ENCODE results near the gene ISG15. TPM values are rescaled to one million over a fixed set of nuclear protein-coding genes. Genes with fewer than 3 reads are reported as not detected.
A peak's percentile ranks its signal among the peaks of the same experiment; 100 is the strongest.

Gene ISG15
- total and polyA plus RNA-seq, 9 of the 15 experiments (the other 6 are each of a cell fraction or from before 2014, with no cell fraction given) = 0.40 to 58.3 (median 12.2) TPM

DNA sequence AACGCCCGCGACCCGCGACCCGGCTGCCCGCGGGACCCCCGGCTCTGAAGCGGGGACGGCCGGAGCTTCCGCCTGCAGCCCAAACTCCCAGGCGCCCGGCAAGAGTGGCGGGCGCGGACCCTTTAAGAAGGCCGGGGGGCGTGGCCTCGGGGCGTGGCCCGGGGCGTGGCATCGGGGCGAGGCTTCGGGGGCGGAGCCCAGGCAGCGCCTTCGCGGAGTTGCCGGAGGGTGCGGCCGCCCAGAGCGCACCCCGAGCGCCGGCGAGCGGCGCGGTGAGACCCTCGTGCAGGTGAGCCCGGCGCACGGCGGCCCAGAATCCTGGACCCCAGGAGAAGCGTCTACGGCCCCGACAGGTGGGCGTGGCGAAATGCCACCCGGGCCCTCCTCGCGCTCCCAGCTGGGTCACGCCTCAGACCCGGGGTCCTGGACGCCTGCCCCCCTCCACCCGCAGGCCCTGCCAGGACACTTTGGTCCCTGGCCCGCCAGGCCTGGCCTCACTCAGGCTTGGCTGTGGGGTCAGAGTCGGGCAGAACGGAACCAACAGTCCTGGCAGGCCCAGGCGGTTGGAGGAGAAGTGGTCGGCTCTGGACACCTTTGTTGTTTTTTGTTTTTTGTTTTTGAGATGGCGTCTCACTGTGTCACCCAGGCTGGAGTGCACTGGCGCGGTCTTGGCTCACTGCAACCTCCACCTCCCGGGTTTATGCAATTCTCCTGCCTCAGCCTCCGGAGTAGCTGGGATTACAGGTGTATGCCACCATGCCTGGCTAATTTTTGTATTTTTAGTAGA is 46.4 kb downstream of the ISG15 start (continued):
- TF ChIP-seq PCBP1 (IDR thresholded peaks at IDR 0.05; ENCODE audit: low read depth, low read length, poor library complexity, severe bottlenecking) (no peak), ZNF644 (tag; IDR thresholded peaks at IDR 0.05; ENCODE audit: low read depth) (no peak), CREB1 (IDR thresholded peaks at IDR 0.05) (0 out of 2 replicates have a peak, but pooled peaks have one; percentile 7), CREB1 (CRISPR knock-in tag; IDR thresholded peaks at IDR 0.05) (no peak; the same call in 1 of the 2 replicates), ETV1 (tag; conservative IDR thresholded peaks at IDR 0.05; ENCODE audit: low read depth) (no peak), POLR2AphosphoS5 (IDR thresholded peaks at IDR 0.05; ENCODE audit: control insufficient read depth, insufficient read depth, low read depth, low read length) (no peak), SREBF1 (IDR thresholded peaks at IDR 0.05; ENCODE audit: borderline replicate concordance, low read depth, low read length) (no peak), HMG20B (CRISPR knock-in tag; IDR thresholded peaks at IDR 0.05) (no peak), ARID1B (IDR thresholded peaks at IDR 0.05) (no peak), ZBTB12 (CRISPR knock-in tag; IDR thresholded peaks at IDR 0.05) (no peak), PRPF4 (IDR thresholded peaks at IDR 0.05; ENCODE audit: insufficient read depth, low read depth, low read length, poor library complexity, severe bottlenecking) (no peak), RBFOX2 (IDR thresholded peaks at IDR 0.05; ENCODE audit: low read depth, low read length) (peak; percentile 72; the same call in 1 of the 2 replicates), CBX1 (IDR thresholded peaks at IDR 0.05; ENCODE audit: low read depth) (no peak; the same call in 1 of the 2 replicates)
- TF ChIP-seq, protein P1, sequence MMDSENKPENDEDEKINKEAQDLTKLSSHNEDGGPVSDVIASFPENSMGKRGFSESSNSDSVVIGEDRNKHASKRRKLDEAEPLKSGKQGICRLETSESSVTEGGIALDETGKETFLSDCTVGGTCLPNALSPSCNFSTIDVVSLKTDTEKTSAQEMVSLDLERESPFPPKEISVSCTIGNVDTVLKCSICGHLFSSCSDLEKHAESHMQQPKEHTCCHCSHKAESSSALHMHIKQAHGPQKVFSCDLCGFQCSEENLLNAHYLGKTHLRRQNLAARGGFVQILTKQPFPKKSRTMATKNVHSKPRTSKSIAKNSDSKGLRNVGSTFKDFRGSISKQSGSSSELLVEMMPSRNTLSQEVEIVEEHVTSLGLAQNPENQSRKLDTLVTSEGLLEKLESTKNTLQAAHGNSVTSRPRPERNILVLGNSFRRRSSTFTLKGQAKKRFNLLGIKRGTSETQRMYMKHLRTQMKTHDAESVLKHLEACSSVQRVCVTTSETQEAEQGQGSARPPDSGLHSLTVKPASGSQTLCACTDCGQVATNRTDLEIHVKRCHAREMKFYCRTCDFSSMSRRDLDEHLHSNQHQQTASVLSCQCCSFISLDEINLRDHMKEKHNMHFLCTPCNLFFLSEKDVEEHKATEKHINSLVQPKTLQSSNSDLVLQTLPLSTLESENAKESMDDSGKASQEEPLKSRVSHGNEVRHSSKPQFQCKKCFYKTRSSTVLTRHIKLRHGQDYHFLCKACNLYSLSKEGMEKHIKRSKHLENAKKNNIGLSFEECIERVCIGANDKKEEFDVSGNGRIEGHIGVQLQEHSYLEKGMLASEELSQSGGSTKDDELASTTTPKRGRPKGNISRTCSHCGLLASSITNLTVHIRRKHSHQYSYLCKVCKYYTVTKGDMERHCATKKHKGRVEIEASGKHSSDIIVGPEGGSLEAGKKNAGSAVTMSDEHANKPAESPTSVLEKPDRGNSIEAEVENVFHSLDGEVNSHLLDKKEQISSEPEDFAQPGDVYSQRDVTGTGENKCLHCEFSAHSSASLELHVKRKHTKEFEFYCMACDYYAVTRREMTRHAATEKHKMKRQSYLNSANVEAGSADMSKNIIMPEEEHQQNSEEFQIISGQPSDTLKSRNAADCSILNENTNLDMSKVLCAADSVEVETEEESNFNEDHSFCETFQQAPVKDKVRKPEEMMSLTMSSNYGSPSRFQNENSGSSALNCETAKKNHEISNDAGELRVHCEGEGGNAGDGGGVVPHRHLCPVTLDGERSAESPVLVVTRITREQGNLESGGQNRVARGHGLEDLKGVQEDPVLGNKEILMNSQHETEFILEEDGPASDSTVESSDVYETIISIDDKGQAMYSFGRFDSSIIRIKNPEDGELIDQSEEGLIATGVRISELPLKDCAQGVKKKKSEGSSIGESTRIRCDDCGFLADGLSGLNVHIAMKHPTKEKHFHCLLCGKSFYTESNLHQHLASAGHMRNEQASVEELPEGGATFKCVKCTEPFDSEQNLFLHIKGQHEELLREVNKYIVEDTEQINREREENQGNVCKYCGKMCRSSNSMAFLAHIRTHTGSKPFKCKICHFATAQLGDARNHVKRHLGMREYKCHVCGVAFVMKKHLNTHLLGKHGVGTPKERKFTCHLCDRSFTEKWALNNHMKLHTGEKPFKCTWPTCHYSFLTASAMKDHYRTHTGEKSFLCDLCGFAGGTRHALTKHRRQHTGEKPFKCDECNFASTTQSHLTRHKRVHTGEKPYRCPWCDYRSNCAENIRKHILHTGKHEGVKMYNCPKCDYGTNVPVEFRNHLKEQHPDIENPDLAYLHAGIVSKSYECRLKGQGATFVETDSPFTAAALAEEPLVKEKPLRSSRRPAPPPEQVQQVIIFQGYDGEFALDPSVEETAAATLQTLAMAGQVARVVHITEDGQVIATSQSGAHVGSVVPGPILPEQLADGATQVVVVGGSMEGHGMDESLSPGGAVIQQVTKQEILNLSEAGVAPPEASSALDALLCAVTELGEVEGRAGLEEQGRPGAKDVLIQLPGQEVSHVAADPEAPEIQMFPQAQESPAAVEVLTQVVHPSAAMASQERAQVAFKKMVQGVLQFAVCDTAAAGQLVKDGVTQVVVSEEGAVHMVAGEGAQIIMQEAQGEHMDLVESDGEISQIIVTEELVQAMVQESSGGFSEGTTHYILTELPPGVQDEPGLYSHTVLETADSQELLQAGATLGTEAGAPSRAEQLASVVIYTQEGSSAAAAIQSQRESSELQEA (IDR thresholded peaks at IDR 0.05; ENCODE audit: low read depth) = no peak
- TF ChIP-seq, protein P2, sequence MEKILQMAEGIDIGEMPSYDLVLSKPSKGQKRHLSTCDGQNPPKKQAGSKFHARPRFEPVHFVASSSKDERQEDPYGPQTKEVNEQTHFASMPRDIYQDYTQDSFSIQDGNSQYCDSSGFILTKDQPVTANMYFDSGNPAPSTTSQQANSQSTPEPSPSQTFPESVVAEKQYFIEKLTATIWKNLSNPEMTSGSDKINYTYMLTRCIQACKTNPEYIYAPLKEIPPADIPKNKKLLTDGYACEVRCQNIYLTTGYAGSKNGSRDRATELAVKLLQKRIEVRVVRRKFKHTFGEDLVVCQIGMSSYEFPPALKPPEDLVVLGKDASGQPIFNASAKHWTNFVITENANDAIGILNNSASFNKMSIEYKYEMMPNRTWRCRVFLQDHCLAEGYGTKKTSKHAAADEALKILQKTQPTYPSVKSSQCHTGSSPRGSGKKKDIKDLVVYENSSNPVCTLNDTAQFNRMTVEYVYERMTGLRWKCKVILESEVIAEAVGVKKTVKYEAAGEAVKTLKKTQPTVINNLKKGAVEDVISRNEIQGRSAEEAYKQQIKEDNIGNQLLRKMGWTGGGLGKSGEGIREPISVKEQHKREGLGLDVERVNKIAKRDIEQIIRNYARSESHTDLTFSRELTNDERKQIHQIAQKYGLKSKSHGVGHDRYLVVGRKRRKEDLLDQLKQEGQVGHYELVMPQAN (IDR thresholded peaks at IDR 0.05; ENCODE audit: borderline replicate concordance) = 0 out of 2 replicates have a peak, but pooled peaks have one; percentile 21
